Measurements from ENCODE around the gene RELL2.

- TF ChIP-seq POLR2AphosphoS5 (IDR thresholded peaks at IDR 0.05) (no peak), CTCF (IDR thresholded peaks at IDR 0.05) (no peak), POLR2A (IDR thresholded peaks at IDR 0.05) (no peak), EP300 (IDR thresholded peaks at IDR 0.05) (no peak)
Observed at GRCh38 chr5:141646026-141646425, 9.2 kb downstream of the RELL2 start.
